LNCaP clone FGC (cell line): ENCODE data around the gene FAM53A.

ENCODE experiments used
- DNase-seq: peaks from one replicate; pipeline ENCODE4 v3.0.0-alpha.2; 2011; ENCODE audit warnings: low read depth
- H3K4me3 ChIP-seq: 2 replicates; pipeline ENCODE4 v1.5.1; 2011; ENCODE audit warnings: mild to moderate bottlenecking, low read depth, low read length, control low read depth
- TF ChIP-seq, protein P1 (sequence below): IDR thresholded peaks from 2 replicates; pipeline ENCODE4 v1.5.1; 2012; ENCODE audit warnings: mild to moderate bottlenecking; ENCODE audit not compliant: control insufficient read depth, insufficient read depth; ENCODE audit errors: extremely low read depth

The FAM53A gene

DNA sequence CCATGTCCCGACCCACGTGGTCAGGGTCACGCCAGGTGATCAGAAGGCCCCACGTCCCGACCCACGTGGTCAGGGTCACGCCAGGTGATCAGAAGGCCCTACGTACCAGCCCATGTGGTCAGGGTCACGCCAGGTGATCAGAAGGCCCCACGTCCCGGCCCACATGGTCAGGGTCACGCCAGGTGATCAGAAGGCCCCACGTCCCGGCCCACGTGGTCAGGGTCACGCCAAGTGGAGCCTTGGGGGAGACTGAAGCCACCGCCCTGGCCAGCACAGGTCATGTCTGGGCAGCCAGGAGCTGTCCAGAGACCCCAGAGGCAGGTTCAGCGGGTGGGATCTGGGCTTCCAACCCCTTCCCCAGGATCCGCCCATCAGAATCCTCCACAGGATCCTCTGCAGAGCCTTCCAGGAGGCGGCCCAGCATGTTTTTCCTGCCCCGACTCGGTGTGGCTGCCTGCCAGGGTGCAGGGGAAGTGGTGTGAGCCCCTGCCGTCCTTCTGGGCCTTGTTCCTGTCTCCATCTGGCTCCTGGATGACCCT lies 58.4 kb downstream of the FAM53A start:
- H3K4me3 ChIP-seq = no peak overlapping the region
- no peak for DNase-seq
- TF ChIP-seq, protein P1, sequence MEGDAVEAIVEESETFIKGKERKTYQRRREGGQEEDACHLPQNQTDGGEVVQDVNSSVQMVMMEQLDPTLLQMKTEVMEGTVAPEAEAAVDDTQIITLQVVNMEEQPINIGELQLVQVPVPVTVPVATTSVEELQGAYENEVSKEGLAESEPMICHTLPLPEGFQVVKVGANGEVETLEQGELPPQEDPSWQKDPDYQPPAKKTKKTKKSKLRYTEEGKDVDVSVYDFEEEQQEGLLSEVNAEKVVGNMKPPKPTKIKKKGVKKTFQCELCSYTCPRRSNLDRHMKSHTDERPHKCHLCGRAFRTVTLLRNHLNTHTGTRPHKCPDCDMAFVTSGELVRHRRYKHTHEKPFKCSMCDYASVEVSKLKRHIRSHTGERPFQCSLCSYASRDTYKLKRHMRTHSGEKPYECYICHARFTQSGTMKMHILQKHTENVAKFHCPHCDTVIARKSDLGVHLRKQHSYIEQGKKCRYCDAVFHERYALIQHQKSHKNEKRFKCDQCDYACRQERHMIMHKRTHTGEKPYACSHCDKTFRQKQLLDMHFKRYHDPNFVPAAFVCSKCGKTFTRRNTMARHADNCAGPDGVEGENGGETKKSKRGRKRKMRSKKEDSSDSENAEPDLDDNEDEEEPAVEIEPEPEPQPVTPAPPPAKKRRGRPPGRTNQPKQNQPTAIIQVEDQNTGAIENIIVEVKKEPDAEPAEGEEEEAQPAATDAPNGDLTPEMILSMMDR = no peak

GRCh38 chr4:1624519-1624910 lies 59.6 kb downstream of the FAM53A start:
- no peak for DNase-seq
- TF ChIP-seq, protein P1 = no peak
- no peak overlapping the region for H3K4me3 ChIP-seq

DNA sequence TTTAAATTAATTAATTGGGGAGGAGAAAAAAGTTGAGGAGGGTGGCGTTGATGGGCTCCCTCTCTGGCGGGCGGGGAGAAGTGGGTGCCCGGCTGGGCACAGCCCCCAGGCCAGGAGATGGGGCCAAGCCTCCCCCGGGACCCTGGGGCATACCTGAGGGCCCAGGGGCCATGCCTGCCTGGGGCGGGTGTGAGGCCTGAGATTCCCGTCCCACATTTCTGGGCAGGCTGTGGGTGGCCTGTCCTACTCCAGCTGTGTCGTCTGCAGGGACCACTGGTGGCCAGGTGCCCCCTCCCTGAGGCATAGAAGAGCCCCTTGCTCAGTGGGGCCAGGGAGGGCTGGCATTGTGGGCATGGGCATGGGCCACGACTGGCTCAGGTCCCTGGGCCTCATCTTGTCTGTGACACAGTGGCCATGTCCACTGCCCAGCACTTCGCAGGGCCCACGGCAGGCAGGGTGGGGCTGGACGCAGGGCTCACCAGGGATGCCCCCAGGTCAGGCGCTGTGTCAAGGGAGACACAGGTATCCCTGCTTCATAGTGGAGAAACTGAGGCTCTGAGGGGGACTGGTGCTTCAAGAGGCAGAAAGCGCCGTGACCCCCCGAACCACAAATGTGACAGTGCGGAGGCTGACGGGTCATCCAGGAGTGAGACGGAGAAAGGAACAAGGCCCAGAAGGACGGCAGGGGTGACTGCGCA lies 60.1 kb downstream of the FAM53A start:
- no peak overlapping the region for H3K4me3 ChIP-seq
- DNase-seq = no peak
- TF ChIP-seq, protein P1 = no peak

DNA sequence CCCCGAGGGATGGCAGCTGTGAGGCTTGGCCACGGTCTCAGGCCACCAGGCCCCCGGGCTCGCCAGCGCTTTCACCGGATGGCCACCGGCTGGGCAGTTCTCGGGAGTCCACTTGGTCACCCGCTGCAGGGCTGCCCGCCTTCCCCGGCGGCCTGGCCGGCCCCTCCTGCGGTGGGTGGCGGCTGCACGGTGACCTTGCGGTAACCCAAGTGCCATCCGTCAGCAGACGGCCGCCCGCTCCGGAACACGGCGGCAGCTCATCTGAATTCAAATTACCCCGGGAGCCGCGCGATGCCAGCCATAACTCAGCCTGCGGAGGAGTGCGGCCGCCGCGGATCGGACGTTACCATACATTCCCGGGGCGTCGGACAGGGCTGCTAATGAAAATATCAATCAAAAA lies 60.7 kb downstream of the FAM53A start:
- no peak for DNase-seq
- TF ChIP-seq, protein P1 = no peak
- no peak overlapping the region for H3K4me3 ChIP-seq

GRCh38 chr4:1622956-1623355 lies 61.2 kb downstream of the FAM53A start:
- no peak for DNase-seq
- no peak overlapping the region for H3K4me3 ChIP-seq
- TF ChIP-seq, protein P1 = no peak

DNA sequence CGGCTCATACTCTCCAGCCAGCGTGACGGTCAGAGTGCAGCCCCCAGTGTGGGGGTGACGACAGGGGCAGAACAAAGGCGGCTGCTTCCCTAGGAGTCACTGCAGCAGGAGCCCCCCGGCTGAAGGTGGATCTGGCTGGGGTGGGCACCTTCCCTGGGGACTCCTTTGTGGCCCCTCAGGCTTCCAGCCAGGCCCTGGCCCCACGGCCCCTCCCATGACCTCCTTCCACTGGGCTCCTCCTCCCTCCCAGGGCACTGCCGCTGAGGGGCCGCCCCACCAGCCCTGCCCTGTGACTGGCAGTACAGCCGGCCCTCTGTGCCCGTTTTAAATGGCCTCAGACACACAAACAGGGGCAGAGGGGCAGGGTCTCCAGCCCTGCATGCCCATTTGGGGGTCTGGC lies 61.9 kb downstream of the FAM53A start:
- TF ChIP-seq, protein P1 = no peak
- DNase-seq = no peak
- no peak overlapping the region for H3K4me3 ChIP-seq

- H3K4me3 ChIP-seq = no peak overlapping the region
- no peak for DNase-seq
- TF ChIP-seq, protein P1 = no peak
These were observed 62.6 kb downstream of the FAM53A start for GRCh38 chr4:1621526-1621925.
